Measurements from ENCODE around the gene FAM163A.

GRCh38 chr1:179818743-179819173 lies 75.7 kb downstream of the FAM163A start:
- TF ChIP-seq CTCF (IDR thresholded peaks at IDR 0.05), result no peak
- TF ChIP-seq POLR2AphosphoS5 (IDR thresholded peaks at IDR 0.05), result no peak

Data from suprapubic skin (tissue), 3 donors.